ENCODE data around the gene IL10RA.

Gene IL10RA

GRCh38 chr11:117979481-117980211, 6.5 kb upstream of the IL10RA start:
- Histone ChIP-seq H3K27me3 (ENCODE audit: control insufficient read depth, insufficient read depth, low read length) (peaks cover 5% of the 10 kb centered on the region), H3K4me3 (ENCODE audit: low read length) (no peak overlapping the region), H3K9me3 (ENCODE audit: control insufficient read depth, low read depth, low read length) (no peaks in the 10 kb centered on the region), H3K4me1 (ENCODE audit: control insufficient read depth, low read depth, low read length) (no peaks in the 10 kb centered on the region), H3K36me3 (ENCODE audit: control insufficient read depth, low read depth, low read length) (no peaks in the 10 kb centered on the region), H3K27ac (ENCODE audit: low read length) (no peak overlapping the region), H3K9ac (ENCODE audit: low read length) (no peak overlapping the region)

GRCh38 chr11:117980280-117980679, 5.9 kb upstream of the IL10RA start:
- H3K27me3 ChIP-seq (ENCODE audit: control insufficient read depth, insufficient read depth, low read length) = peaks cover 11% of the 10 kb centered on the region

GRCh38 chr11:117980720-117981119, 5.5 kb upstream of the IL10RA start:
- Histone ChIP-seq H3K4me1 (ENCODE audit: control insufficient read depth, low read depth, low read length) (no peaks in the 10 kb centered on the region), H3K4me3 (ENCODE audit: low read length) (no peak overlapping the region), H3K36me3 (ENCODE audit: control insufficient read depth, low read depth, low read length) (no peaks in the 10 kb centered on the region), H3K9ac (ENCODE audit: low read length) (no peak overlapping the region), H3K27ac (ENCODE audit: low read length) (no peak overlapping the region), H3K27me3 (ENCODE audit: control insufficient read depth, insufficient read depth, low read length) (peaks cover 15% of the 10 kb centered on the region), H3K9me3 (ENCODE audit: control insufficient read depth, low read depth, low read length) (no peaks in the 10 kb centered on the region)

More at GRCh38 chr11:117980280-117980679, 5.9 kb upstream of the IL10RA start:
- Histone ChIP-seq H3K36me3 (ENCODE audit: control insufficient read depth, low read depth, low read length) (no peaks in the 10 kb centered on the region), H3K27ac (ENCODE audit: low read length) (no peak overlapping the region), H3K9me3 (ENCODE audit: control insufficient read depth, low read depth, low read length) (no peaks in the 10 kb centered on the region), H3K4me1 (ENCODE audit: control insufficient read depth, low read depth, low read length) (no peaks in the 10 kb centered on the region), H3K4me3 (ENCODE audit: low read length) (no peak overlapping the region), H3K9ac (ENCODE audit: low read length) (no peak overlapping the region)

GRCh38 chr11:117983163-117983475, 3.1 kb upstream of the IL10RA start:
- H3K27ac ChIP-seq (ENCODE audit: low read length) = no peak overlapping the region
- peaks cover 35% of the 10 kb centered on the region for H3K27me3 ChIP-seq (ENCODE audit: control insufficient read depth, insufficient read depth, low read length)
- no peaks in the 10 kb centered on the region for H3K36me3 ChIP-seq (ENCODE audit: control insufficient read depth, low read depth, low read length)
- H3K9ac ChIP-seq (ENCODE audit: low read length) = no peak overlapping the region
- no peak overlapping the region for H3K4me3 ChIP-seq (ENCODE audit: low read length)
- H3K9me3 ChIP-seq (ENCODE audit: control insufficient read depth, low read depth, low read length) = no peaks in the 10 kb centered on the region
- H3K4me1 ChIP-seq (ENCODE audit: control insufficient read depth, low read depth, low read length) = no peaks in the 10 kb centered on the region

GRCh38 chr11:117984476-117984875, 1.7 kb upstream of the IL10RA start:
- H3K27me3 ChIP-seq (ENCODE audit: control insufficient read depth, insufficient read depth, low read length) = peaks cover 42% of the 10 kb centered on the region
- no peaks in the 10 kb centered on the region for H3K36me3 ChIP-seq (ENCODE audit: control insufficient read depth, low read depth, low read length)
- no peak overlapping the region for H3K9ac ChIP-seq (ENCODE audit: low read length)
- H3K9me3 ChIP-seq (ENCODE audit: control insufficient read depth, low read depth, low read length) = no peaks in the 10 kb centered on the region
- no peak overlapping the region for H3K4me3 ChIP-seq (ENCODE audit: low read length)
- no peaks in the 10 kb centered on the region for H3K4me1 ChIP-seq (ENCODE audit: control insufficient read depth, low read depth, low read length)
- H3K27ac ChIP-seq (ENCODE audit: low read length) = no peak overlapping the region

GRCh38 chr11:117986981-117987574, 884 bp downstream of the IL10RA start:
- no peak overlapping the region for H3K27ac ChIP-seq (ENCODE audit: low read length)
- H3K27me3 ChIP-seq (ENCODE audit: control insufficient read depth, insufficient read depth, low read length) = peaks cover 42% of the 10 kb centered on the region
- H3K4me1 ChIP-seq (ENCODE audit: control insufficient read depth, low read depth, low read length) = no peaks in the 10 kb centered on the region
- H3K36me3 ChIP-seq (ENCODE audit: control insufficient read depth, low read depth, low read length) = no peaks in the 10 kb centered on the region
- no peaks in the 10 kb centered on the region for H3K9me3 ChIP-seq (ENCODE audit: control insufficient read depth, low read depth, low read length)
- no peak overlapping the region for H3K9ac ChIP-seq (ENCODE audit: low read length)
- H3K4me3 ChIP-seq (ENCODE audit: low read length) = peak overlapping the region; percentile 43

- H3K36me3 ChIP-seq (ENCODE audit: control insufficient read depth, low read depth, low read length) = no peaks in the 10 kb centered on the region
- no peaks in the 10 kb centered on the region for H3K4me1 ChIP-seq (ENCODE audit: control insufficient read depth, low read depth, low read length)
- no peak overlapping the region for H3K9ac ChIP-seq (ENCODE audit: low read length)
- no peak overlapping the region for H3K27ac ChIP-seq (ENCODE audit: low read length)
- H3K9me3 ChIP-seq (ENCODE audit: control insufficient read depth, low read depth, low read length) = no peaks in the 10 kb centered on the region
- H3K4me3 ChIP-seq (ENCODE audit: low read length) = no peak overlapping the region
- peaks cover 38% of the 10 kb centered on the region for H3K27me3 ChIP-seq (ENCODE audit: control insufficient read depth, insufficient read depth, low read length)
Measured at GRCh38 chr11:117989351-117990102, 3.3 kb downstream of the IL10RA start.

GRCh38 chr11:117992136-117992535, 5.9 kb downstream of the IL10RA start:
- no peaks in the 10 kb centered on the region for H3K36me3 ChIP-seq (ENCODE audit: control insufficient read depth, low read depth, low read length)
- no peak overlapping the region for H3K9ac ChIP-seq (ENCODE audit: low read length)
- H3K9me3 ChIP-seq (ENCODE audit: control insufficient read depth, low read depth, low read length) = no peaks in the 10 kb centered on the region
- peaks cover 17% of the 10 kb centered on the region for H3K27me3 ChIP-seq (ENCODE audit: control insufficient read depth, insufficient read depth, low read length)
- H3K4me3 ChIP-seq (ENCODE audit: low read length) = no peak overlapping the region
- no peak overlapping the region for H3K27ac ChIP-seq (ENCODE audit: low read length)
- H3K4me1 ChIP-seq (ENCODE audit: control insufficient read depth, low read depth, low read length) = no peaks in the 10 kb centered on the region

- no peak overlapping the region for H3K4me3 ChIP-seq (ENCODE audit: low read length)
- no peaks in the 10 kb centered on the region for H3K36me3 ChIP-seq (ENCODE audit: control insufficient read depth, low read depth, low read length)
- H3K9me3 ChIP-seq (ENCODE audit: control insufficient read depth, low read depth, low read length) = no peaks in the 10 kb centered on the region
- H3K9ac ChIP-seq (ENCODE audit: low read length) = no peak overlapping the region
- peaks cover 12% of the 10 kb centered on the region for H3K27me3 ChIP-seq (ENCODE audit: control insufficient read depth, insufficient read depth, low read length)
- no peaks in the 10 kb centered on the region for H3K4me1 ChIP-seq (ENCODE audit: control insufficient read depth, low read depth, low read length)
- no peak overlapping the region for H3K27ac ChIP-seq (ENCODE audit: low read length)
Measured at GRCh38 chr11:117992620-117993019, 6.4 kb downstream of the IL10RA start.

- no peak overlapping the region for H3K4me3 ChIP-seq (ENCODE audit: low read length)
- H3K4me1 ChIP-seq (ENCODE audit: control insufficient read depth, low read depth, low read length) = no peaks in the 10 kb centered on the region
- no peaks in the 10 kb centered on the region for H3K27me3 ChIP-seq (ENCODE audit: control insufficient read depth, insufficient read depth, low read length)
- no peak overlapping the region for H3K9ac ChIP-seq (ENCODE audit: low read length)
- no peaks in the 10 kb centered on the region for H3K36me3 ChIP-seq (ENCODE audit: control insufficient read depth, low read depth, low read length)
- no peaks in the 10 kb centered on the region for H3K9me3 ChIP-seq (ENCODE audit: control insufficient read depth, low read depth, low read length)
- no peak overlapping the region for H3K27ac ChIP-seq (ENCODE audit: low read length)
Measured at GRCh38 chr11:117993988-117994745, 8.0 kb downstream of the IL10RA start.

GRCh38 chr11:117995472-117995871, 9.3 kb downstream of the IL10RA start:
- H3K9ac ChIP-seq (ENCODE audit: low read length) = no peak overlapping the region
- H3K27ac ChIP-seq (ENCODE audit: low read length) = no peak overlapping the region
- H3K4me1 ChIP-seq (ENCODE audit: control insufficient read depth, low read depth, low read length) = no peaks in the 10 kb centered on the region
- H3K9me3 ChIP-seq (ENCODE audit: control insufficient read depth, low read depth, low read length) = no peaks in the 10 kb centered on the region
- no peaks in the 10 kb centered on the region for H3K27me3 ChIP-seq (ENCODE audit: control insufficient read depth, insufficient read depth, low read length)
- H3K36me3 ChIP-seq (ENCODE audit: control insufficient read depth, low read depth, low read length) = no peaks in the 10 kb centered on the region
- no peak overlapping the region for H3K4me3 ChIP-seq (ENCODE audit: low read length)

Measured in iPS-18a (cell line).